Mesothelial cell of epicardium (in vitro differentiated cells): ENCODE results near the gene ANKMY2. TPM values are rescaled to one million over a fixed set of nuclear protein-coding genes. Genes with fewer than 3 reads are reported as not detected.

ENCODE experiments used
- DNase-seq, 2 experiments: peaks; one replicate each; pipeline ENCODE4 v3.0.0; 2021; ENCODE audit warnings: low spot score in 2 of 2; ENCODE audit not compliant: unreplicated experiment in 2 of 2
- H3K27ac Mint-ChIP-seq: 2 replicates; pipeline ENCODE4 v1.8.0; 2021; ENCODE audit warnings: mixed read lengths
- H3K27me3 Mint-ChIP-seq: 2 replicates; pipeline ENCODE4 v1.8.0; 2021; ENCODE audit warnings: low read depth, mixed read lengths
- H3K36me3 Mint-ChIP-seq: 2 replicates; pipeline ENCODE4 v1.8.0; 2021; ENCODE audit warnings: mixed read lengths
- H3K4me1 Mint-ChIP-seq: 2 replicates; pipeline ENCODE4 v1.8.0; 2021; ENCODE audit warnings: mixed read lengths
- H3K4me3 Mint-ChIP-seq: 2 replicates; pipeline ENCODE4 v1.8.0; 2021; ENCODE audit warnings: mild to moderate bottlenecking, moderate library complexity, mixed read lengths
- H3K9me3 Mint-ChIP-seq: 2 replicates; pipeline ENCODE4 v1.8.0; 2021; ENCODE audit warnings: mixed read lengths
- CTCF ChIP-seq: fragments of 200-600 bp; sonication (generic); IDR thresholded peaks from one replicate; pipeline ENCODE4 v1.5.0; 2021; ENCODE audit warnings: antibody characterized with exemption; ENCODE audit not compliant: unreplicated experiment
- total RNA-seq: library from RNA; stranded (reverse); gene quantifications from 3 replicates; pipeline ENCODE4 v1.2.1, GENCODE V29; 2021

Gene ANKMY2
- total RNA-seq, 1 donor from 2014 or later: 25.0 TPM

- H3K27me3 Mint-ChIP-seq: no peaks in the 10 kb centered on the region
- no peaks in the 10 kb centered on the region for H3K36me3 Mint-ChIP-seq
- no peak for DNase-seq
- TF ChIP-seq CTCF: no peak
- H3K4me3 Mint-ChIP-seq: no peak overlapping the region
- H3K9me3 Mint-ChIP-seq: no peaks in the 10 kb centered on the region
- H3K4me1 Mint-ChIP-seq: peaks cover 64% of the 10 kb centered on the region
- H3K27ac Mint-ChIP-seq: no peak overlapping the region
Observed at GRCh38 chr7:16649196-16649595, 3.6 kb upstream of the ANKMY2 start.

- peak overlapping the region; percentile 0 for H3K27ac Mint-ChIP-seq
- H3K4me3 Mint-ChIP-seq: peak overlapping the region; percentile 27
- no peak for DNase-seq
- H3K9me3 Mint-ChIP-seq: no peaks in the 10 kb centered on the region
- no peak for TF ChIP-seq CTCF
- no peaks in the 10 kb centered on the region for H3K36me3 Mint-ChIP-seq
- H3K4me1 Mint-ChIP-seq: peaks cover 70% of the 10 kb centered on the region
- no peaks in the 10 kb centered on the region for H3K27me3 Mint-ChIP-seq
Observed at GRCh38 chr7:16648551-16648950, 3.0 kb upstream of the ANKMY2 start.

GRCh38 chr7:16647435-16647960 is 1.9 kb upstream of the ANKMY2 start:
- DNase-seq: no peak
- Mint-ChIP-seq H3K36me3 (no peaks in the 10 kb centered on the region), H3K27me3 (no peaks in the 10 kb centered on the region), H3K4me3 (peak overlapping the region; percentile 100), H3K27ac (peak overlapping the region; percentile 81), H3K4me1 (peaks cover 63% of the 10 kb centered on the region), H3K9me3 (no peaks in the 10 kb centered on the region)
- TF ChIP-seq CTCF: no peak

GRCh38 chr7:16646472-16647072 is 1.0 kb upstream of the ANKMY2 start:
- H3K36me3 Mint-ChIP-seq: no peaks in the 10 kb centered on the region
- DNase-seq: no peak
- TF ChIP-seq CTCF: no peak
- peak overlapping the region; percentile 99 for H3K27ac Mint-ChIP-seq
- H3K4me3 Mint-ChIP-seq: peak overlapping the region; percentile 100
- H3K9me3 Mint-ChIP-seq: no peaks in the 10 kb centered on the region
- peaks cover 55% of the 10 kb centered on the region for H3K4me1 Mint-ChIP-seq
- no peaks in the 10 kb centered on the region for H3K27me3 Mint-ChIP-seq

- peaks cover 46% of the 10 kb centered on the region for H3K4me1 Mint-ChIP-seq
Observed at GRCh38 chr7:16644636-16645592, 640 bp downstream of the ANKMY2 start.

More at GRCh38 chr7:16644636-16645592, 640 bp downstream of the ANKMY2 start:
- H3K4me3 Mint-ChIP-seq: peak overlapping the region; percentile 100
- H3K9me3 Mint-ChIP-seq: no peaks in the 10 kb centered on the region
- peak; percentile 24 to 50 for DNase-seq
- H3K36me3 Mint-ChIP-seq: peaks cover 2% of the 10 kb centered on the region
- H3K27me3 Mint-ChIP-seq: no peaks in the 10 kb centered on the region
- H3K27ac Mint-ChIP-seq: peak overlapping the region; percentile 99
- TF ChIP-seq CTCF: no peak
